ENCODE measurements around the gene GNMT.

DNA sequence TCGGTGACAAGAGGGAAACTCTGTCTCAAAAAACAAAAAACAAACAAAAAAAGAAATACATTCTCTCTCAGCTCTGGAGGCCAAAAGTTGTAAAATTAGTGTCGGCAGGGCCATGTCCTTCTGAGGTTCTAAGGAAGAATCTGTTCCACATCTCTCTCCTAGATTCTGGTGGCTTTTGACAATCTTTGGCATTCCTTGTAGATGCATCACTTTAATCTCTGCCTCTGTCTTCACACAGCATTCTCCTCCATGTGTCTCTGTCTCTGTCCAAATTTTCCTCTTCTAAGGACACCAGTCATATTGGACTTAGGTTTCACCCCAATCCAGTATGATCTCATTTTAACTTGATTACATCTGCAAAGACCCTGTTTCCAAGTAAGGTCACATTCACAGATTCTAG lies 32.9 kb downstream of the GNMT start:
- TF ChIP-seq CTCF (IDR thresholded peaks at IDR 0.05; ENCODE audit: insufficient read depth, low read length, poor library complexity, severe bottlenecking) (no peak), EZH2phosphoT487 (conservative IDR thresholded peaks at IDR 0.05; ENCODE audit: low read length) (no peak)
